ENCODE measurements around the gene STAG1. TPM values are rescaled to one million over a fixed set of nuclear protein-coding genes. Genes with fewer than 3 reads are reported as not detected.

STAG1 gene
- total RNA-seq, 1 experiment from 2014 or later, result 34.6 TPM

GRCh38 chr3:136788154-136788553 is 36.0 kb upstream of the STAG1 start:
- Mint-ChIP-seq H3K9me3 (no peaks in the 10 kb centered on the region), H3K27ac (no peak overlapping the region), H3K4me3 (no peak overlapping the region), H3K4me1 (peaks cover 12 to 15% of the 10 kb centered on the region in 2 experiments), H3K27me3 (ENCODE audit: low read depth) (no peaks in the 10 kb centered on the region), H3K36me3 (ENCODE audit: insufficient read depth in 1 of 3, low read depth in 3 of 3) (no peaks in the 10 kb centered on the region)
- no peak for DNase-seq
- H2BK15ac ChIP-seq (ENCODE audit: low read depth, low read length), result no peak overlapping the region
- H3K14ac ChIP-seq (ENCODE audit: insufficient read depth, low read length), result no peak overlapping the region
- no peak overlapping the region for H3T11ph ChIP-seq (ENCODE audit: low read length)
- no peak overlapping the region for H2BK120ac ChIP-seq (ENCODE audit: low read depth, low read length, poor library complexity, severe bottlenecking)
- no peak overlapping the region for H3K23ac ChIP-seq (ENCODE audit: insufficient read length, low read depth, low read length)
- H3K79me2 ChIP-seq (ENCODE audit: insufficient read depth, low read length), result no peaks in the 10 kb centered on the region
- TF ChIP-seq CTCF (conservative IDR thresholded peaks at IDR 0.05), result no peak
- H4K8ac ChIP-seq (replicated peaks; ENCODE audit: insufficient read length, low read depth, low read length), result no peak overlapping the region
- H3K9ac ChIP-seq (ENCODE audit: extremely low read depth, insufficient read length, low read length), result no peak overlapping the region
- H2BK20ac ChIP-seq (ENCODE audit: low read depth, low read length, poor library complexity, severe bottlenecking), result no peak overlapping the region
- H3K23me2 ChIP-seq (ENCODE audit: insufficient read length, low read depth, low read length, poor library complexity, severe bottlenecking), result no peaks in the 10 kb centered on the region
- no peak overlapping the region for H3K4ac ChIP-seq (ENCODE audit: low read depth, low read length)
- no CpG with 5 or more reads among the region's 1 CpG for WGBS (ENCODE audit: extremely low coverage, insufficient read length, low lambda C conversion rate)
- no peaks in the 10 kb centered on the region for H3K27me3 ChIP-seq (ENCODE audit: insufficient read depth, low read length)
- H2AK5ac ChIP-seq (ENCODE audit: insufficient read length, low read length), result no peak overlapping the region
- no peak overlapping the region for H2BK12ac ChIP-seq (ENCODE audit: insufficient read length, low read depth, low read length)
- no peaks in the 10 kb centered on the region for H3K9me3 ChIP-seq (ENCODE audit: control insufficient read depth, low read depth, low read length)
- no peak overlapping the region for H3K27ac ChIP-seq (ENCODE audit: insufficient read length, low read depth, low read length)
- no peak overlapping the region for H2BK5ac ChIP-seq (ENCODE audit: insufficient read length, low read length)
- no peak overlapping the region for H4K5ac ChIP-seq (ENCODE audit: insufficient read length, low read depth, low read length)
- no peaks in the 10 kb centered on the region for H3K79me1 ChIP-seq (ENCODE audit: insufficient read depth, low read depth, low read length, poor library complexity, severe bottlenecking)
- H2AFZ ChIP-seq (ENCODE audit: low read length), result no peak overlapping the region
- no peak overlapping the region for H3K18ac ChIP-seq (ENCODE audit: insufficient read length, low read depth, low read length)
- H4K91ac ChIP-seq (ENCODE audit: insufficient read length, low read depth, low read length), result no peak overlapping the region
- H3K56ac ChIP-seq (ENCODE audit: insufficient read length, low read depth, low read length), result no peak overlapping the region
- H3K4me2 ChIP-seq (ENCODE audit: insufficient read depth, insufficient read length, low read length), result no peak overlapping the region
- no peaks in the 10 kb centered on the region for H4K20me1 ChIP-seq (ENCODE audit: control insufficient read depth, insufficient read depth, insufficient read length)
- H3K4me1 ChIP-seq (ENCODE audit: insufficient read depth, low read length), result 0 out of 2 replicates have a peak, but pooled peaks cover 2% of the 10 kb centered on the region

Measured in H9 (cell line).